Measurements from ENCODE around the gene SPTB.

SPTB gene

GRCh38 chr14:64754685-64755084 is 125.0 kb downstream of the SPTB start:
- ChIA-PET POLR2A (interaction anchor here (1.1 kb wide), 1 partner anchor 214 kb away, joined by 3 read pairs; the partner anchor contains the start of gene HSPA2), CTCF (interaction anchor here (0.6 kb wide), 1 partner anchor 12 kb away, joined by 3 read pairs; no protein-coding TSS in a partner anchor)
- TF ChIP-seq ZNF514 (tag by site-specific recombination; IDR thresholded peaks at IDR 0.05): no peak
- TF ChIP-seq ZNF621 (tag by site-specific recombination; IDR thresholded peaks at IDR 0.05): no peak
- no peak for TF ChIP-seq OSR2 (tag by site-specific recombination; IDR thresholded peaks at IDR 0.05)
- no peak for TF ChIP-seq SETDB1 (IDR thresholded peaks at IDR 0.05; ENCODE audit: insufficient read length, low read length)
- no peak for TF ChIP-seq ZNF138 (tag by site-specific recombination; IDR thresholded peaks at IDR 0.05; ENCODE audit: borderline replicate concordance)
- TF ChIP-seq ZNF768 (tag by site-specific recombination; IDR thresholded peaks at IDR 0.05): no peak
- TF ChIP-seq ZNF830 (tag by site-specific recombination; IDR thresholded peaks at IDR 0.05; ENCODE audit: low read depth): no peak
- TF ChIP-seq ZBTB7A (tag by site-specific recombination; IDR thresholded peaks at IDR 0.05; ENCODE audit: low read depth): no peak
- TF ChIP-seq HIC1 (tag by site-specific recombination; IDR thresholded peaks at IDR 0.05): no peak

DNA sequence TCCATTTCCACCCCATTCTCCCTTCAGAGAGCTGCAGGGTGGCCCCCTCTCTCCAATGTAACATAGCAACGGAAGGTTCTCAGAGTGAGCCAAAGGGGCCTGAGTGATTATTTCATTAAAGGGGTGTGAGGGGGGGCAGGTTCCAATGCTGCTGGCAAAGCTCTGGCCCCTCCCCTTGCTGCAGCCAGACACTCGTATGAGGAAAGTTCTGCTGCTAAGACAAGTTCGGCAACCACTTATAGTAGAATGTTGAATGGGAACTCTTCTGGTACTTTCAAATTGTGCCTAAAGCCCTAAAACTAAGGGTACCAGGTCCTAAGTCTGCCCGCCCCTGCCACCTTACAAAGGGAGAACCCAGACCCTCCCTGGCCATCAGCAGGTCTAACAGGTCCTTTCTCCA is 125.7 kb downstream of the SPTB start:
- Histone ChIP-seq H3K27ac (ENCODE audit: extremely low read depth, low read depth, low read length) (no peak overlapping the region), H3K9me3 (ENCODE audit: control insufficient read depth, insufficient read depth, low read depth, low read length) (no peaks in the 10 kb centered on the region), H3K36me3 (ENCODE audit: control insufficient read depth in 2 of 2, insufficient read depth in 1 of 2, low read length in 2 of 2) (no peaks in the 10 kb centered on the region), H3K4me3 (ENCODE audit: low read depth, low read length) (no peak overlapping the region), H3K4me1 (ENCODE audit: control insufficient read depth, insufficient read depth, low read length) (peaks cover 11% of the 10 kb centered on the region)
- POLR2A ChIA-PET: no interaction called here
- CTCF ChIA-PET: no interaction called here
- TF ChIP-seq ZNF558 (tag by site-specific recombination; IDR thresholded peaks at IDR 0.05): no peak
- TF ChIP-seq ELK4 (IDR thresholded peaks at IDR 0.05; ENCODE audit: borderline replicate concordance, low read depth, low read length): no peak
- no peak for TF ChIP-seq ZBTB21 (tag by site-specific recombination; IDR thresholded peaks at IDR 0.05)
- no peak for TF ChIP-seq ZNF223 (tag by site-specific recombination; IDR thresholded peaks at IDR 0.05)
- TF ChIP-seq, protein P1, sequence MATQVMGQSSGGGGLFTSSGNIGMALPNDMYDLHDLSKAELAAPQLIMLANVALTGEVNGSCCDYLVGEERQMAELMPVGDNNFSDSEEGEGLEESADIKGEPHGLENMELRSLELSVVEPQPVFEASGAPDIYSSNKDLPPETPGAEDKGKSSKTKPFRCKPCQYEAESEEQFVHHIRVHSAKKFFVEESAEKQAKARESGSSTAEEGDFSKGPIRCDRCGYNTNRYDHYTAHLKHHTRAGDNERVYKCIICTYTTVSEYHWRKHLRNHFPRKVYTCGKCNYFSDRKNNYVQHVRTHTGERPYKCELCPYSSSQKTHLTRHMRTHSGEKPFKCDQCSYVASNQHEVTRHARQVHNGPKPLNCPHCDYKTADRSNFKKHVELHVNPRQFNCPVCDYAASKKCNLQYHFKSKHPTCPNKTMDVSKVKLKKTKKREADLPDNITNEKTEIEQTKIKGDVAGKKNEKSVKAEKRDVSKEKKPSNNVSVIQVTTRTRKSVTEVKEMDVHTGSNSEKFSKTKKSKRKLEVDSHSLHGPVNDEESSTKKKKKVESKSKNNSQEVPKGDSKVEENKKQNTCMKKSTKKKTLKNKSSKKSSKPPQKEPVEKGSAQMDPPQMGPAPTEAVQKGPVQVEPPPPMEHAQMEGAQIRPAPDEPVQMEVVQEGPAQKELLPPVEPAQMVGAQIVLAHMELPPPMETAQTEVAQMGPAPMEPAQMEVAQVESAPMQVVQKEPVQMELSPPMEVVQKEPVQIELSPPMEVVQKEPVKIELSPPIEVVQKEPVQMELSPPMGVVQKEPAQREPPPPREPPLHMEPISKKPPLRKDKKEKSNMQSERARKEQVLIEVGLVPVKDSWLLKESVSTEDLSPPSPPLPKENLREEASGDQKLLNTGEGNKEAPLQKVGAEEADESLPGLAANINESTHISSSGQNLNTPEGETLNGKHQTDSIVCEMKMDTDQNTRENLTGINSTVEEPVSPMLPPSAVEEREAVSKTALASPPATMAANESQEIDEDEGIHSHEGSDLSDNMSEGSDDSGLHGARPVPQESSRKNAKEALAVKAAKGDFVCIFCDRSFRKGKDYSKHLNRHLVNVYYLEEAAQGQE (tag by site-specific recombination; IDR thresholded peaks at IDR 0.05): no peak
- TF ChIP-seq ZSCAN4 (tag by site-specific recombination; IDR thresholded peaks at IDR 0.05): no peak
- TF ChIP-seq ZNF239 (tag by site-specific recombination; IDR thresholded peaks at IDR 0.05): no peak
- TF ChIP-seq ZNF169 (tag by site-specific recombination; IDR thresholded peaks at IDR 0.05): no peak
- no peak for TF ChIP-seq AEBP2 (tag by site-specific recombination; IDR thresholded peaks at IDR 0.05; ENCODE audit: borderline replicate concordance)
- TF ChIP-seq, protein P2, sequence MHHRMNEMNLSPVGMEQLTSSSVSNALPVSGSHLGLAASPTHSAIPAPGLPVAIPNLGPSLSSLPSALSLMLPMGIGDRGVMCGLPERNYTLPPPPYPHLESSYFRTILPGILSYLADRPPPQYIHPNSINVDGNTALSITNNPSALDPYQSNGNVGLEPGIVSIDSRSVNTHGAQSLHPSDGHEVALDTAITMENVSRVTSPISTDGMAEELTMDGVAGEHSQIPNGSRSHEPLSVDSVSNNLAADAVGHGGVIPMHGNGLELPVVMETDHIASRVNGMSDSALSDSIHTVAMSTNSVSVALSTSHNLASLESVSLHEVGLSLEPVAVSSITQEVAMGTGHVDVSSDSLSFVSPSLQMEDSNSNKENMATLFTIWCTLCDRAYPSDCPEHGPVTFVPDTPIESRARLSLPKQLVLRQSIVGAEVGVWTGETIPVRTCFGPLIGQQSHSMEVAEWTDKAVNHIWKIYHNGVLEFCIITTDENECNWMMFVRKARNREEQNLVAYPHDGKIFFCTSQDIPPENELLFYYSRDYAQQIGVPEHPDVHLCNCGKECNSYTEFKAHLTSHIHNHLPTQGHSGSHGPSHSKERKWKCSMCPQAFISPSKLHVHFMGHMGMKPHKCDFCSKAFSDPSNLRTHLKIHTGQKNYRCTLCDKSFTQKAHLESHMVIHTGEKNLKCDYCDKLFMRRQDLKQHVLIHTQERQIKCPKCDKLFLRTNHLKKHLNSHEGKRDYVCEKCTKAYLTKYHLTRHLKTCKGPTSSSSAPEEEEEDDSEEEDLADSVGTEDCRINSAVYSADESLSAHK (tag by site-specific recombination; IDR thresholded peaks at IDR 0.05): no peak
- no peak for TF ChIP-seq ZNF221 (tag by site-specific recombination; IDR thresholded peaks at IDR 0.05; ENCODE audit: borderline replicate concordance)

More at GRCh38 chr14:64754685-64755084, 125.0 kb downstream of the SPTB start:
- Histone ChIP-seq H3K4me3 (ENCODE audit: low read depth, low read length) (no peak overlapping the region), H3K4me1 (ENCODE audit: control insufficient read depth, insufficient read depth, low read length) (peaks cover 13% of the 10 kb centered on the region), H3K27ac (ENCODE audit: extremely low read depth, low read depth, low read length) (no peak overlapping the region), H3K36me3 (ENCODE audit: control insufficient read depth in 2 of 2, insufficient read depth in 1 of 2, low read length in 2 of 2) (no peaks in the 10 kb centered on the region), H3K9me3 (ENCODE audit: control insufficient read depth, insufficient read depth, low read depth, low read length) (no peaks in the 10 kb centered on the region)

Measured in HEK293 (cell line).